K562 (cell line): Measurements from ENCODE around the gene ZFP28.

Source experiments
- CEBPB ChIP-seq: fragments of 450-650 bp; IDR thresholded peaks from 2 replicates; pipeline ENCODE4 v1.6.1; 2016; ENCODE audit warnings: missing genetic modification characterization, missing compliant biosample characterization
- ETV6 ChIP-seq, 3 experiments: fragments of 150-350 bp in 1 of 3; sonication (generic) in 1 of 3; formaldehyde crosslinking in 1 of 3; IDR thresholded peaks; 2 replicates each; pipeline versions ENCODE4 v1.6.1 to v1.8.0; 2014 to 2022; ENCODE audit warnings: borderline replicate concordance in 2 of 3, low read depth in 2 of 3, antibody characterized with exemption in 1 of 3, low read length in 1 of 3, mild to moderate bottlenecking in 1 of 3, missing genetic modification reagents in 1 of 3
- HDAC3 ChIP-seq: fragments of 450-650 bp; IDR thresholded peaks from 2 replicates; pipeline ENCODE4 v1.6.1; 2018; ENCODE audit warnings: borderline replicate concordance, mild to moderate bottlenecking, moderate library complexity; ENCODE audit not compliant: partially characterized antibody
- NRF1 ChIP-seq, 2 experiments: fragments of 450-650 bp; IDR thresholded peaks in 1 of 2; conservative IDR thresholded peaks in 1 of 2; 2 replicates each; pipeline ENCODE4 v1.6.1; 2014; ENCODE audit warnings: mild to moderate bottlenecking in 2 of 2
- POLR2A ChIP-seq: fragments of 450-650 bp; conservative IDR thresholded peaks from 2 replicates; pipeline ENCODE4 v1.6.1; 2016
- PTTG1 ChIP-seq: fragments of 450-650 bp; IDR thresholded peaks from 2 replicates; pipeline ENCODE4 v1.6.1; 2016; ENCODE audit warnings: low read depth, mild to moderate bottlenecking, missing genetic modification characterization, missing compliant biosample characterization
- SOX6 ChIP-seq: fragments of 450-650 bp; IDR thresholded peaks from 2 replicates; pipeline ENCODE4 v1.6.1; 2014; ENCODE audit warnings: mild to moderate bottlenecking
- TBP ChIP-seq: optimal IDR thresholded peaks from 2 replicates; pipeline ENCODE3; 2011; ENCODE audit warnings: low read depth, low read length, improper control_type of control experiment
- ZNF717 ChIP-seq: fragments of 250-450 bp; sonication (Bioruptor Pico); IDR thresholded peaks from 2 replicates; pipeline ENCODE4 v1.5.0; 2021
- TF ChIP-seq, protein P1 (sequence below): fragments of 250-450 bp; sonication (Bioruptor Pico); IDR thresholded peaks from 2 replicates; pipeline ENCODE4 v1.4.0; 2020
- TF ChIP-seq, protein P2 (sequence below), 3 experiments: IDR thresholded peaks in 2 of 3; conservative IDR thresholded peaks in 1 of 3; 2 replicates each; pipeline ENCODE4 v1.5.1; 2011 to 2012; ENCODE audit warnings: low read length in 3 of 3, mild to moderate bottlenecking in 3 of 3, control low read depth in 2 of 3, improper control_type of control experiment in 1 of 3, inconsistent platforms in 1 of 3, low read depth in 1 of 3, mixed read lengths in 1 of 3, moderate library complexity in 1 of 3; ENCODE audit not compliant: insufficient read depth in 2 of 3

DNA sequence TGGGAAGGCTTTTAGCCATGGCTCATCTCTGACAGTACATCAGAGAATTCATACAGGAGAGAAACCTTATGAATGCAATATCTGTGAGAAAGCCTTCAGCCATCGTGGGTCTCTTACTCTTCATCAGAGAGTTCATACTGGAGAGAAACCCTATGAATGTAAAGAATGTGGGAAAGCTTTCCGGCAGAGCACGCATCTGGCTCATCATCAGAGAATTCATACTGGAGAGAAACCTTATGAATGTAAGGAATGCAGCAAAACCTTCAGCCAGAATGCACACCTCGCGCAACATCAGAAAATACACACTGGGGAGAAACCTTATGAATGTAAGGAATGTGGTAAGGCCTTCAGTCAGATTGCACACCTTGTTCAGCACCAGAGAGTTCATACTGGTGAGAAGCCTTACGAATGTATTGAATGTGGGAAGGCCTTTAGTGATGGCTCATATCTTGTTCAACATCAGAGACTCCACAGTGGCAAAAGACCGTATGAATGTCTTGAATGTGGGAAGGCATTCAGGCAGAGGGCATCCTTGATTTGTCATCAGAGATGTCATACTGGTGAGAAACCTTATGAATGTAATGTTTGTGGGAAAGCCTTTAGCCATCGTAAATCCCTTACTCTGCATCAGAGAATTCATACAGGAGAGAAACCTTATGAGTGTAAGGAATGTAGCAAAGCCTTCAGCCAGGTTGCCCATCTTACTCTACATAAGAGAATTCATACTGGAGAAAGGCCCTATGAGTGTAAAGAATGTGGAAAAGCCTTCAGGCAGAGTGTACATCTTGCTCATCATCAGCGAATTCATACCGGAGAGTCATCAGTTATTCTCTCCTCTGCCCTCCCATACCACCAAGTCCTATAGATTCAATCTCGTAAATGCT is 39.2 kb downstream of the ZFP28 start:
- TF ChIP-seq, protein P1, sequence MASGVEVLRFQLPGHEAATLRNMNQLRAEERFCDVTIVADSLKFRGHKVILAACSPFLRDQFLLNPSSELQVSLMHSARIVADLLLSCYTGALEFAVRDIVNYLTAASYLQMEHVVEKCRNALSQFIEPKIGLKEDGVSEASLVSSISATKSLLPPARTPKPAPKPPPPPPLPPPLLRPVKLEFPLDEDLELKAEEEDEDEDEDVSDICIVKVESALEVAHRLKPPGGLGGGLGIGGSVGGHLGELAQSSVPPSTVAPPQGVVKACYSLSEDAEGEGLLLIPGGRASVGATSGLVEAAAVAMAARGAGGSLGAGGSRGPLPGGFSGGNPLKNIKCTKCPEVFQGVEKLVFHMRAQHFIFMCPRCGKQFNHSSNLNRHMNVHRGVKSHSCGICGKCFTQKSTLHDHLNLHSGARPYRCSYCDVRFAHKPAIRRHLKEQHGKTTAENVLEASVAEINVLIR, result no peak
- no peak for TF ChIP-seq ZNF717
- TF ChIP-seq HDAC3, result no peak
- TF ChIP-seq, protein P2, sequence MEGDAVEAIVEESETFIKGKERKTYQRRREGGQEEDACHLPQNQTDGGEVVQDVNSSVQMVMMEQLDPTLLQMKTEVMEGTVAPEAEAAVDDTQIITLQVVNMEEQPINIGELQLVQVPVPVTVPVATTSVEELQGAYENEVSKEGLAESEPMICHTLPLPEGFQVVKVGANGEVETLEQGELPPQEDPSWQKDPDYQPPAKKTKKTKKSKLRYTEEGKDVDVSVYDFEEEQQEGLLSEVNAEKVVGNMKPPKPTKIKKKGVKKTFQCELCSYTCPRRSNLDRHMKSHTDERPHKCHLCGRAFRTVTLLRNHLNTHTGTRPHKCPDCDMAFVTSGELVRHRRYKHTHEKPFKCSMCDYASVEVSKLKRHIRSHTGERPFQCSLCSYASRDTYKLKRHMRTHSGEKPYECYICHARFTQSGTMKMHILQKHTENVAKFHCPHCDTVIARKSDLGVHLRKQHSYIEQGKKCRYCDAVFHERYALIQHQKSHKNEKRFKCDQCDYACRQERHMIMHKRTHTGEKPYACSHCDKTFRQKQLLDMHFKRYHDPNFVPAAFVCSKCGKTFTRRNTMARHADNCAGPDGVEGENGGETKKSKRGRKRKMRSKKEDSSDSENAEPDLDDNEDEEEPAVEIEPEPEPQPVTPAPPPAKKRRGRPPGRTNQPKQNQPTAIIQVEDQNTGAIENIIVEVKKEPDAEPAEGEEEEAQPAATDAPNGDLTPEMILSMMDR (IDR thresholded peaks at IDR 0.05 in 2 of 3, conservative IDR thresholded peaks at IDR 0.05 in 1 of 3; ENCODE audit: insufficient read depth in 2 of 3, low read depth in 1 of 3, low read length in 3 of 3), result no peak
- TF ChIP-seq PTTG1 (tag), result no peak
- no peak for TF ChIP-seq ETV6 (IDR thresholded peaks at IDR 0.05; ENCODE audit: borderline replicate concordance in 1 of 2, low read depth in 2 of 2, low read length in 1 of 2)
- no peak for TF ChIP-seq ETV6 (CRISPR knock-in tag; IDR thresholded peaks at IDR 0.05; ENCODE audit: borderline replicate concordance)
- no peak for TF ChIP-seq NRF1 (conservative IDR thresholded peaks at IDR 0.05 in 1 of 2, IDR thresholded peaks at IDR 0.05 in 1 of 2)
- TF ChIP-seq POLR2A, result no peak
- no peak for TF ChIP-seq SOX6
- TF ChIP-seq CEBPB (tag), result no peak
- TF ChIP-seq TBP, result no peak
